ENCODE data around the gene TCEAL1.
"Not testable (repeated sequence)": the region's sequence is repeated elsewhere in the genome, so short reads cannot be mapped to it uniquely, and the experiment has no call there.

TCEAL1 gene

GRCh38 chrX:103637604-103638338 lies 9.0 kb downstream of the TCEAL1 start:
- DNase-seq: no peak

GRCh38 chrX:103638479-103639346 lies 9.9 kb downstream of the TCEAL1 start:
- DNase-seq: not testable (repeated sequence)

- DNase-seq: no peak
Observed at GRCh38 chrX:103640401-103641155, 11.8 kb downstream of the TCEAL1 start.

DNA sequence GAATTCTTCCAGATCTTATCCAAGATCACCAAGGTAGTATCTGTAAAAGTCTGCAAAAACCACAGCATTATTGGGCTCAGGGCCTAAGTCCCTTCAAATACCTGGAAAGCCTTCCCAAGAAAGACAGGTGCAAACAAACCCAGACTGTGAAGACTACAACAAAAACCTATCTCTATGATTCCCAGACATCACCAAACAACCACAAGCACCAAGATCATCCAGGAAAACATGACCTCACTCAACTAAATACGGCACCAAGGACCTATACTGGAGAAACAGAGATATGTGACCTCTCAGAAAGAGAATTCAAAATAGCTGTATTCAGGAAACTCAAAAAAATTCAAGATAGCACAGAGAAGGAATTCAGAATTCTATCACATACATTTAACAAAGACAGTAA lies 15.3 kb downstream of the TCEAL1 start:
- no peak for DNase-seq

DNA sequence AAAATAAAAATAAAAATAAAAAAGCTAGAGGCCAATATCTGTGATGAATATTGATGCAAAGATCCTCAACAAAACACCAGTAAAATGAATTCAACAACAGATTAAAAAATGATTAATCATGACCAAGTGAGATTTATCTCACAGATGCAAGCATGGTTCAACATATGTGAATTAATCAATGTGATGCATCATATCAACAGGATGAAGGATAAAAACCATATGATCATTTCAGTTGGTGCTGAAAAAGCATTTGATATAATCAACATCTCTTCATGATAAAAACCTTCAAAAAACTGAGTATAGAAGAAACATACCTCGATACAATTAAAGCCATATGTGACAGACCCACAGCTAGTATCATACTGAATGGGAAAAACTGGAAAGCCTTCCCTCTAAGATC lies 18.9 kb downstream of the TCEAL1 start:
- DNase-seq: no peak

DNA sequence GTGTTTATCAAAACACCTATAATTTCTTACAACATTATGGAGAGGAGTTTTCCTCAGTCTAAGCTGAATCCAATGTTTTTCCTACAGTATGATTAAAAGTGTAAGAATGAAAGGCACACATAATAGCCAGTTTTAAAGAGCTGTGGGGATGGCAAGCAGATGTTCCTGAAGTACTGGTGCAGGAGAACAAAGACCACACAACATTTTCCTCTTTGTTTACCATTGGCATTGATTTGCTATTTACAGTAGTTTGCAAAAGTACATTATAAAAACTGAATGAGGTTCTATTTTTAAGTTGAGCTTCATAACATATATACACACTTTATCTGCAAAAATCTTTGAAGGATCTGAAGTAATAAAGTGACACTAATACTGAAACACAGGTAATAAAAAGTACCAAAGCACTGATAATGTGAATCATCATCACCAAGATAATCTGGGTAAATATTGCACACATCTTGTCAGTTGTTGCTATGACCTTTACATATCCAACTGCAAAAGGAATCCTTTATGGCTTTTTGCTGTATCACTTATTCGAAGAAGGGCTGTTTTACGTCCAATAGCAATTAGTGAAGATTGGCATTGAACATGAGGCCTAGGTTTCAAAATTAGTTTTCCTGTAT lies 22.5 kb downstream of the TCEAL1 start:
- DNase-seq: no peak

GRCh38 chrX:103655230-103656000 lies 26.6 kb downstream of the TCEAL1 start:
- not testable (repeated sequence) for DNase-seq

GRCh38 chrX:103656617-103657016 lies 27.8 kb downstream of the TCEAL1 start:
- DNase-seq: no peak

DNA sequence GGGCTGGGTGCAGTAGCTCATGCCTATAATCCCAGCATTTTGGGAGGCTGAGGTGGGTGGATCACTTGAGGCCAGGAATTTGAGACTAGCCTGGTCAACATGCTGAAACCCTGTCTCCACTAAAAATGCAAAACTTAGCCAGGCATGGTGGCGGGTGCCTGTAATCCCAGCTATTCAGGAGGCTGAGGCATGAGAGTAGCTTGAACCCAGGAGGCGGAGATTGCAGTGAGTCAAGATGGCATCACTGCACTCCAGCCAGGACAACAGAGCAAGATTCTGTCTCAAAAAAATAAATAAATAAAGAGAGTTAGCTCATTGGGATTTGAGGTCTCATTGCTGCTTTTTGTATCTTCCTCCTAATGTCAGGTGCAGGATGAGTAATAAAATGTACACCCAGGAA lies 28.3 kb downstream of the TCEAL1 start:
- not testable (repeated sequence) for DNase-seq

DNA sequence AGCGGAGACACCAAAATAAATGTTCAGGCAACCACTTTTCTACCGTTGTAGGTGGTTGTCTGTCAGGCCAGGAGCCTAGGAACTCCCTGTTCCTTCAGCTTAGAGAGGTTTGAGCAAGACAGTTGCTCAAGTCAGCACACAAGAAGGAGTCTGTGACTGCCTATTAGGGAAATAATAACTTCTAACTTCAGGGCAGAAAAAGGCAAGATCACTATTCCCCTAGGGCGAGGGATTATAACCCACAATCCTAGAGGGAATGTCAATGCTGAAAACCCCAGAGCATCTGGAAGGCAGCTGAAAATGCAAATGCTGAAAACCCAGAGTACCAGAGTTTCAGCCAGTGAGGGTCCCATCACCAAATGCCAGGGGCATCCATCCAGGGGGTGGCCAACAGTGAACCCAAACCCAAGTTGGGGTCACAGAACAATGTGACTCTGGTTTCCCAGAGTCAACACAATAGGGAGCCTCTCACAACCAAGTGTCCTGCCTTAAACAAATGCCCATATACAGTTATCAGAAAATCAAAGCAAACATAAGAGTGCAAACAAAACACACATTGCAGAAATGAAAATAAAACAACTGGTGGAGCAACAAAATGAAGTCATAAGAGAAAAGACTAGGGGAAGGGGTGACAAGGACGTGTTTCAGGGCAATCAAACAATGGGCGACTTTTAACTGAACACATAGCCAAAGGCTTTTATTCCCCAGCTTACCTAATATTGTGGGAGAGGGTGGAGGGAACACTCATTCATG lies 30.1 kb downstream of the TCEAL1 start:
- no peak for DNase-seq

DNA sequence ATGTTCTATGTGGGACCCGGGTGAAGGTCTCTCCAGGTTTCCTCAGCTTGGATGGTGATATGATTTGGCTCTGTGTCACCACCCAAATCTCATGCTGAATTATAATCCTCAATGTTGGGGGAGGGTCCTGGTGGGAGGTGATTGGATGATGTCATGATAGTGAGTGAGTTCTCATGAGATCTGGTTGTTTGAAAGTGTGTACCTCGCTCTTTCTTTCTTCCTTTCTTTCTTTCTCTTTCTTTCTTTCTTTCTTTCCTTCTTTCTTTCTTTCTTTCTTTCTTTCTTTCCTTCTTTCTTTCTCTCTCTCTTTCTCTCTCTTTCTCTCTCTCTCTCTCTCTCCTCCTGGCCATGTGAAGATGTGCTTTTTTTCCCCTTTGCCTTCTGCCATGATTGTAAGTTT lies 30.7 kb downstream of the TCEAL1 start:
- DNase-seq: not testable (repeated sequence)

DNA sequence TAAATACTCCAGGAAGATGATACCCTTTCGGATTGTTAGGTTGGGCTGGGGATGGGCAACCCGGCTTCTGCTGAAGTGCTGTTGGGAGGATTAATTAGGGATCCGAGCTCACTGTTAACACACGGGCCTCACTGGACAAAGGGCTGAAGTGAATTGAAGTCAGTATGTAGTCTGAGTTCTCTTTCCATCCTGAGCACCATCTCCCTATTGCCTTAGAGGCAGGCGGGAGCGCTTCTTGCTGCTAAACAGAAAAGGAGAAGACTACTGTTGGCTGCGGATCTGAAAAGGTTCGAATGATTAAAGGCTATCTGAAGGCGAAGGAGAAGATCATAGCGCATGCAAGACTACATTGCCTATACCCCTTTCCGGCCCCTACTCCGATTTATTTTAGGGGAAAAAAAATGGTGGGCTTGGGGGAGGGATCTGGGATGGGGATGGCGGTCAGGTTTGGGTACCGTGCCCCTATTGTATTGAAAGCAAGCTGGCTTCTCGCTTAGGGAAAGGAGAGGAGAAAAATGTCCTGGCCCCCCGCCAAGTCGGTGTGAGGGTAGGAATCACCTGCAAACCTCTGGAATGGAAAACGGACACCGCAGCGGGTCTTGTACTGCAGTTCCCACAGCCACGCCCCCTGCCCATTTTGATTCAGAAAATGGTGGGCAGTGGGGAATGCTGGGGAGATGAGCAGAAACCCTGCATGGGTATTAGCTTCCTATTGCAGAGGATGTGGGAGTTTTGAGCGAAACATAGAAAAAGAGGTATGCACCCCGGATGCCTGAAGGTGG lies 35.4 kb downstream of the TCEAL1 start:
- DNase-seq: no peak

DNA sequence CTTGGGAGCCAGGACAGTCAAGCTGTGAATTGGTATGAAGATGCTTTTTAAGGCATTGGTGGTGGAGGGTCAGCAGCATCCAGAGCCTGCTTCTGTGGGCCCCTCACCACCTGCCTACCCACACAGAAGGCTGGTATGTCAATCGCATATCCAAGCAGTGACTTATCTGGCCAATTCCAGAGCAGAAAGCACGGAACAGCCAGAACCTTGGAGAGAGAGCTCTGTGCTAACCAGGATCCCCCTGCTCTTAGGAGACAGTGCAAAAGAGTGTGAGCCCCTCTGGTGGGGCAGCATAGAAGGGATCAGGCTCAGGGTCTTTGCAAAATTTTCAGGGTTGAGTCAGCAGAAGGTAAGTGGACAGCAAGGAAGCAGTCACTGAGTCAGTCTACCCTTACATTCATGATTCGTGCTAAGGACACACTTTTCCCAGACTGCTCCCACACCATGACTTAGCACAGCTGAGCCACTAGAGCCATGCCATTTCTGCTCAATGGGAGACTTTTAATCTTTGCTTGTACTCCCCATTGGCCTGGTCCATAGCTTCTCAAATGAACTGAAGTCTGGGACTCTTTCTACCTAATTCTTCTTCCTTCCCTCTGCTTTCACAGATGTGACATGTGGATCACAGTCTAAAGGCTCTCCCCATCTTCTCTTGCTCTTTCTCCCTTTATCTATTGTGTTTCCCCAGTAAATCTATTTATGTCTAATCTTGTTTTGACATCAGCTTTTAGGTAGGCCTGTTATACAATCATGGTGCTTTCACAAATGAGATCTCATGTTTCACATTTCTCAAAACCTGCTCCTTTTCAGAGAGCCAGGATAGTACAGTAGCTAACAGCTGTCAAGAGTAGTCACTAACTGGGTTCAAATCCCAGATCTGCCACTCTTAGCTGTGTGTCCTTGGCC lies 37.7 kb downstream of the TCEAL1 start:
- DNase-seq: no peak

GRCh38 chrX:103669745-103670144 lies 41.0 kb downstream of the TCEAL1 start:
- DNase-seq: no peak

DNA sequence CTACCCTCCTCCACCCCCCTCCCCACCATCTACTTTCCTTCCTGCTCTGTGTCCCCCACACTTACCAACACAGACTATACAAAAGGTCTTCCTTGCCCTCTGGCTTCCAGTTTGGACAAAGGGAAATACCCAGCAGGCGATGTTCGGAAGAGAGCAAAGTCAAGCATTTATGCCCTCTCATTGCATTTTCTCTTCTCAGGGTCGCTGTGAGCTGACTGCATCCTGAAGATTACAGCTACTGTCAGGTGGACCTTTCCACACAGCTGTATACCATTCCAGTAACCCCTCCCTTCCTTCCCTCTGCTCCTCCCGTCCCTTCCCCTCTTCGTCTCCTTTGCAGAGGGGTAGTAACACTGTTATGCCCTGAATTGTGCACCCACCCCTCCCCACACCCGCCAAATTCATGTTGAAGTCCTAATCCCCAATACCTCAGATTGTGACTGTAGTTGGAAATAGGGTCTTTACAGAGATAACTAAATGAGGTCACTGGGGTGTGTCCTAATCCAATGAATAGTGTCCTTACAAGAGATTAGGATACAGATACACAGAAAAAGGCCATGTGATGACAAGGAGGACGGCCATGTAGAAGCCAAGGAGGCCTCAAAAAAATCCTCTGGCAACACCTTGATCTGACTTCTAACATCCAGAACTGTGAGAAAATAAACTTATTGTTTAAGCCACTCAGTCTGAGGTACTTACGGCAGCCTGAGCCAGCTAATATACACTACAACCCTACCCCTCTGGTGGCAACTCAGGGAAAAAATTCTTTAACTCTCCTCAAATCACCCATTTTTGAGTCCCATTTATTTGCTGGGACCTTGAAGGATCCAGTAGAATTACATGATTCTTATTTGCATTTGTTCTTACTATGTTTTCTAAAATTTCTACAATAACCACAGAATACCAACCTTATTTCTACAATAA lies 46.0 kb downstream of the TCEAL1 start:
- DNase-seq: no peak

DNA sequence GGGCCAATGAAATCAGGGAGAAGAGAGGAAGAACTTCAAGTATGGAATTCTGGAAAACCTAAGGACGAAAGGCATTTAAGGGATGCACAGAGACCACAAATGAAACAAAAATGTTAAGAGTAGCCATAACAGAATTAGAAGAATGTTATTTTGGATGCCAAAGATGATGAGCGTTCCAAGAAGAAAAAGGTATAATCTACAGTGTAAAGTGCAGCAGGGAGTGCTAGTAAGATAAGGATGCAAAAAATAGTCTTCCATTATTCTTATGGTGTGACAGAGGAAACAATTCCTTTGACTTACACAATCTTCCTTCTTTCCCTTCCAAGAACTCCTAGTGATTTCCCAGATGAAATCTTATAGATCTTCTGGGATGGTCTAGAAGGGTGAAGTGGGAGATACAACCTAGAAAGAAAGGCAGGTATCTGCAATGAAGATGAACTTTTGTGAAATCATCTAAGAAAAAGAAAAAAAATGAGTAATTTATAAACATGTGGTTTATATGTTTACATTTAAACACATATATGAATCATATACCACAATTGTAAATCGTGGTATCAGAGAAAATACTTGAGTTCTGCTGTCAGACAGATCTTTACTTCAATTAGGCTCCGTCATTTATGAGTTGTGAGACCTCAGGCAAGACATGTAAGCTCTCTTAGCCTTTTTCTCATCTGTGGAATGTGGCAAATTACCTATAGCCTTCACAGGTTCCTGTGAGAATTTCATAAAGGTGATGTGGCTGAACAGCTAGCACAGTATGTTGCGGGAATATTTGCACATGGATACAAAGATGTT lies 49.6 kb downstream of the TCEAL1 start:
- no peak for DNase-seq

All from NCI-H446 treated with DMSO at 0.1 percent for 48 hours (cell line).